DMS114 treated with DMSO at 0.1 percent for 48 hours (cell line): Measurements from ENCODE around the gene CCDC85B.
A peak's percentile ranks its signal among the peaks of the same experiment; 100 is the strongest.
"Not testable (repeated sequence)": the region's sequence is repeated elsewhere in the genome, so short reads cannot be mapped to it uniquely, and the experiment has no call there.

ENCODE experiments used
- DNase-seq: peaks from one replicate; lab custom pipeline; 2025; ENCODE audit not compliant: unreplicated experiment; lab: John Stamatoyannopoulos, UW

CCDC85B gene

DNA sequence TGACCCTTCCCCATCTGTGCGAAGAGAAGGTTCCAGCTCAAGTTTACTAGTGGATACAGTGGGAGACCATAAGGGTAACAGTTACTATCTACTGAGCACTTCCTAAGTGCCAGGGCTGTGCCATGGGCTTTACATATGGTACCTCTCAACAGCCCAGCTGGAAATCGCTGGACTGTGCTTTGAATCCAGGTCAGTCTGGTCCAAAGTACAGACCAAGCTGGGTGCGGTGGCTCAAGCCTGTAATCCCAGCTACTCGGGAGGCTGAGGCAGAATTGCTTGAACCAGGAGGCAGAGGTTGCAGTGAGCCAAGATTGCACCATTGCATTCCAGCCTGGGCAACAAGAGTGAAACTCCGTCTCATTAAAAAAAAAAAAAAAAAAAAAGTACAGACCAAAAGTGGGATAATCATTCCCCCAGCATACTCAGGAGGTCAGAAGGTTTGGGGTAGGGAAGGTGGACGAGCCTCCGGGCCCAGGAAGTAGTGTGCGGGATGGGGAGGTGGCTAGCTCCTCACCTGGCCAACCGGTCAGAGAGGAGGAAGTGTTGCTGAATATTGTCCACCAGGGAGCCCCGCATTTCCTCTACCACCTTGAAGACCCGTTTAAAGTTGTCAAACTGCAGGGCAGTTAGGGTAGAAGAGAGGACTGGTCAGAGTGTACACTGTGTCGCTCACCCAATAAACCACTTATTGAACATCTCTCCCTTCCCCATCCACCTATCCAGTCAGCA is 4.5 kb upstream of the CCDC85B start:
- DNase-seq, result no peak

- no peak for DNase-seq
These were observed 3.4 kb upstream of the CCDC85B start for GRCh38 chr11:65886826-65887722.

DNA sequence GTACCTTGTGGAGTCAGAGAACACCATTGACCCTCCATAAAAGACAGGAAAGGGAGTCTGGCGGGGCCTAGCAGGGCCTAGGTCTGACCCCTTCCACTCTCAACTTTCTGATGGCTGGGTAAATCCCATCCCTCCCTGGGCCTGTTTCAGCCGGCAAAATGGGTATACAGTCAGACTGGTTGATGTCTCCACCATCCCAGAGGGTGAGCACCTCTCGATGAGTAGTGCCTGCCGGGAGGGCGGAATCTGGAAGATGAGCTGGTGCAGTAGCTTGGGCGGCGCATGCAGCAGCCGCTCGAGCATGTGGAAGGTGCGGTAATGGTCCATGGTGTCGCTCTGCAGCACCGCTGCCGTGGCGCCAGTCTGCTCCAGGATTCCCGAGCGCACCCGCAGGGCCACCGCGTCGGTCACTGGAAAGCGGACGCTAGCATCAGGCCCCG is 2.7 kb upstream of the CCDC85B start:
- DNase-seq, result no peak

DNA sequence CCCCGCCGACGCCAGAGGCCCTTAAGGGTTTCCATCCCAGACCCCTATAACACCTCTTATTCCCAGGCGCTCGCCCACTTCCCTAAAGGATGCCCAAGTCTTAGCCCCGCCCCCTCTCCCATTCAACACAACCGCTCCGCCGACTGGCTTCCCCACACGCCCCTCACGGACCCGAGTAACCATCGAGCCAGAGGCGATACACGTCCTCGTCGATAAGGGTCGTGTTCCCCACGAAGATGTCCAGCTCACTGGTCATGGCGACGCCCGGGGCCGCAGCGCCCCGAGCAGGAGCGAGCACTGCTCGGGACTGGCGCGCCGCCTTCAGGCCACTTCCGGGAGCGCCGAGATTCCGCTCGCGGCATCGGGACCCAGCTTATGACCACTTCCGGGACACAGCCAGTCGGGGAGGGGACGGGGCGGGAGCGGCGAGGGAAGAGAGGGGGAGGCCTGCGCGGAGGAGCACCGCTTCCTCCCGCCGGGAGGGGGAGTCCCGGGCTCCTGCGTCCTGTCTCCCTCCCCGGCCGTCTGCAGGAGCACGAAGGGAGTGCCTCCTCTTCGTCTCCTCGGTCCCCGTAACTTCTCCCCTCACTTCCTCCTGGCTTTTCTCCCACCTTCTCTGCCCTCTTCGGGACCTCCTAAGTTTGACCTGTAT is 2.2 kb upstream of the CCDC85B start, which contains the start of gene FIBP:
Gene FIBP, minus strand, starts transcription at position 309 of the 652 bp plus-strand sequence. Its CDS starts 53 bp downstream, at position 256.
- peak; percentile 92 for DNase-seq

GRCh38 chr11:65891219-65892136 is 1.0 kb downstream of the CCDC85B start:
- DNase-seq, result no peak

DNA sequence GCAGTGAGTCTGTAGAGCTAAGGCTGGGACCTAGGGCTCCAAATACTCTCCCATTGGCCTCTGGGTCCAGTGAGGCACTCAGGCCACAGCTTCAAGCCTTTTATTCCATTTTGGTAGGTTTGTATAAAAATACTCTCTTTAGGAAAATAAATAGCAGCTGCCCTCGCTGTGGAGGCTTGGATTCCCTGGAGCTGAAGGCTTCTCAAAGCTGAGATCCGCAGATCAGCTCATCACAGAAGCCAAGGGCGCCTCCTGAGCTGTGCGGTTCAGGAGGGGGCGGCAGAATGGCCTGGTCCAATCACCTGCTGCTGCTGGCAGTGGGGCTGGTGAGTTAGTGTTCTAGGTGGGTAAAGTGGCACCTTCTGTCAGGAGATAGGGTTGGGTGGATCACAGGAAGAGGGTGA is 1.7 kb downstream of the CCDC85B start:
- not testable (repeated sequence) for DNase-seq

DNA sequence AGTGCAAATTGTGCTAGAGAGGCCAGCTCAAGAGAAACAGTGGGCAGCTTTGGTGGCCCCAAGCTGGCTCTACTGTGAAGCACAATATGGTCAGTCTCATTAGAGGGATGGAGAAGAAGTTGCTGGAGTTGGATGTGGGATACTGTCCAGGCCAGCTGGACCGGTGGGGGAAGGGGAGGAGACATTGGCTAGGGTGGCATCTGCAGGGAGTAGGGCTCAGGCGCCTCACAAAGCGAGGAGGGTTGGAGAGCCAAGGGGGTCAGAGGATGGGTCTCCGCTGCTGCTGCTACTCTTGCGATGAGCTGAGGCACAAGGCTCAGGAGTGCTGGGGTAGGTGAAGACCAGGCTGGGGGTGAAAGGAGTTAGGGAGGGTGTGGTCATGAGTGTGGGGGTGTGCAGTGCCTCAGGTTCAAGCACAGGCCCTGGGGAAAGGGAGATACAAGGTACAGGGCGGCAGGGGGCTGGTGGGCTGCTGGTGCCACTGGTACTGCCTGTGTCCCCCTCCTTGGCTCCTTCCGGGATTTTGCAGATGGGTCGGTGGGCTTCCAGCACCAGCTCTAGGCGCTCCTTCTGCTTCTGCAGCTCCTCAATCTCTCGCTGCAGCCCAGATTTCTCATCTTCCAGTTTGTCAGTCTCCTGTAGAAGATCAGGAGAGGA is 2.3 kb downstream of the CCDC85B start:
- no peak for DNase-seq

GRCh38 chr11:65894034-65894591 is 3.6 kb downstream of the CCDC85B start:
- DNase-seq, result no peak

DNA sequence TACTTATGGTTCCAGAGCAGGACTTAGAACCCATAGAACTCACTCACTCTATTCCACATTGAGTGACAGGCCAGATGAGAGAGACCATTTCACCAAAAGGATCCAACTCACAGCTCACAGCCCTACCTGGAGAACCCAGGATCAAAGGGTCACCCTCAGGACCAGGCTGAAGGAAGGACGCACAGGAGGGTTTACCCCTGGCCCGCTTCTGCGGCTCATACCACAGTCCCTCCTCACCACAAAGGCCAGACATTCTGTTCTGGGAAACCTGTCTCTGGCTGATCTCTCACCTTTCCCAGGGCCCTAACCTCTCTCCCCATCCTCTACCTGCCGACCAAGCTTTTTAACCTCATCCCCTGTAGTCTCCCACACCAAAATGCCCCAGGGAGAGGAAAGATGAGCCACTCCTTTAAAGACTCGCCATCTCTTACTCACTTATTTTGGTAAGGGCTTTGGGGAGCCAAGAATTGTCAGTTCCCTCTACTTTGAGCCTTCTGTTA is 5.1 kb downstream of the CCDC85B start:
- DNase-seq, result no peak

DNA sequence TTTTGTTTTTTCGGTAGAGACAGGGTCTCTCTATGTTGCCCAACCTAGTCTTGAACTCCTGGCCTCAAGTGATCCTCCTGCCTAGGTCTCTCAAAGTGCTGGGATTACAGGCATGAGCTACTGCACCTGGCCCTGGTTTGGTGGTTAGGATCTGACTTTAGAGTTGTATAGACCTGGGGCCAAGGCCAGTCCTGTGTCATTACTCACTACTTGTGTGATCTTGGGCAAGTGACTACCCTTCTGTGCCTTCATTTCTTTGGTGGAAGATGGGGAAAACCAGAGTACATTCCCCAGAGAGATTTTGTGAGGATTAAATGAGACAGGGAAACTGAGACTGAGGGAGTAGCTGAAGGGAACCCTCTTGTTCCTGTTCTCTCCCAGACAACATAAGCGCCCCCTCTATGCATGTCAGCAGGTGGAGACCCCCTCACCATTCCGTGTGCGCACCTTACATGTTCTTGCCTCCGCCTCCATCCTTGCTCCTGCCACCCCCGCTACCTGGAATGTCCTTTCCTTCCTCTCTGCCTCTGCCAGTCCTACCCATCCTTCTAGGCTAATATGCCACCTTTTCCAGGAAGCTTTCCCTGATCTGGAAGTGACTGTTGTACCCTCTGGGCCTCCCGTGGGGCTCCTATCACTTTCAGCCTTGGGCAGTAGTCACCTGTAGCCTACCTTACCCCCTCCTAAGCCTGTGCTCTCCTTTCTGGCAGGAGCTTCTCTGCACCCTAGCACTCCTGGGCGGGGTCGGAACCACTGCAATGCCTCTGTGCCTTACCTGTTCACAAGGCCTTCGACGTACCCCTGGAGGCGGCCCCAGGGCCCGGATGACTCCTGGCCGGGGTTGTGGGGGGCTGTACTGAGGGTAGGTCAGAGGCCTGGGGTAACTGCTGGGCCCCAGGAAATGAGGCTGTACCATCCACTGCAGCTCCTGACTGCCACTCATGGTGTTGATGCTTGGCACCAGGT is 5.8 kb downstream of the CCDC85B start:
- DNase-seq, result no peak

GRCh38 chr11:65897020-65897471 is 6.6 kb downstream of the CCDC85B start:
- DNase-seq, result no peak

GRCh38 chr11:65898656-65899355 is 8.3 kb downstream of the CCDC85B start:
- no peak for DNase-seq

DNA sequence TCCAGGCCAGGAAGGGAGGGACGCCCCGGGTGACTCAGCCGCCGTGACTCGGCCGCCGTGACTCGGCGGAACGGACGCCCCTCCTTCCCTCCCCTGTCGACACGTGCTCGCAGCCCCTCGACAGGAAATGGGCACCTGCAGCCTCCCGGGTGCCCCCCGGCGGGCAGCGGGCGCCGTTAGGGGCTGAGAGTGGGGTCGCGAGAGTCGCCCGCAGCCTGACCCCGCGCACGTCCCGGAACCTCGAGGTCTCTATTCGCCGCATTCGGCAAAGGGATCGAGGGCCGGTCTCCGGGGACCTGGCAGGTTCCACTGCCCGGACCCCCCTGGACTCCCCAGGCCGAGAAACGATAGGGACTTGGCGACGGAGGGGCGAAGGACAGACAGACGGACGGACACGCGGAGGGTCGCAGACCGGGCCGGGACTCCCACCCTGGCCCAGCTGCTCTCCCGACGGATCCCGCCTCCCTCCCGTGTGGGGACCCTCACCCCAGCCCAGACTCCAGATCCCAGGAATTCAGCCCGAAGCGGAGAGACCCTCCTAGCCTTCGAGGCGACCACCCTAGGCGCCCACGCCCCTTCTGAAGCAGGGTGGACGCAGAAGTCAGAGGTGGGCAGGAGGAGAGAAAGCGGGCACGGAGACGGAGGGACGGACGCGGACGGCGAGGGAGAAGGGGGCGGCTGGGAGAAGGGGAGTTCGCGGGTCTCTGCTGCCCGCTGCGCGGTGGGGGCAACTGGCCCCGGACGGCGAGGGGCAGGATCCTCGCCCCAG is 9.1 kb downstream of the CCDC85B start:
- DNase-seq, result no peak

- DNase-seq, result peak; percentile 57
These were observed 9.8 kb downstream of the CCDC85B start, which contains the start of gene FOSL1 for GRCh38 chr11:65900125-65900898. TSS of gene FOSL1 (minus strand) at chr11:65900388. CDS start at chr11:65900339, 49 bp downstream.

- no peak for DNase-seq
These were observed 10.4 kb downstream of the CCDC85B start for GRCh38 chr11:65900899-65901180.

DNA sequence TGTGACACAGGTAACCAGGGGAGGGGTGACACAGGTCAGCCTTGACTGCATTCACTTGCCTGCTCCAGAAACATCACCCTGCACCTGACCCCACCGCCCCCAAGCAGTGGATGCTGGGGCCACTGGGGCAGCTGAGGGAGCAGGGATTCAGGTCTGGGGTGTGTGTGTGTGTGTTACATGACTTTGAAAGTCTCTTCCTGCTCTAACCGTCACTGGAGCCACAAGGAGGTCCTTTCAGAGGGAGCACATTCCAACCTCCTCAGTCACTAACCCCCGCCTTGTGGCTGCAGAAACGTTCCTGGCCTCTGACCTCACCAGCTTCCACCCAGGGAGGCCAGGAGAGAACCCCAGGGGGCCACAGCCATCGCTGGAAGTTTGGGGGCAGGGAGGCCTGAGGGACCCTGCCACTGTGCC is 12.6 kb downstream of the CCDC85B start:
- DNase-seq, result no peak
